Fibroblast of lung (primary cell): Measurements from ENCODE around the gene LIN37. TPM values are rescaled to one million over a fixed set of nuclear protein-coding genes. Genes with fewer than 3 reads are reported as not detected.
"Not testable (repeated sequence)": the region's sequence is repeated elsewhere in the genome, so short reads cannot be mapped to it uniquely, and the experiment has no call there.

Source experiments
- DNase-seq, 2 donors: peaks; one replicate each; pipeline versions ENCODE4 v3.0.0 to v3.0.0-alpha.2; 2010; ENCODE audit warnings: low read depth in 2 of 2
- H2AFZ ChIP-seq: 2 replicates; pipeline ENCODE4 v1.5.1; 2012; ENCODE audit warnings: low read length, control low read depth, inconsistent platforms
- H3K27ac ChIP-seq: 2 replicates; pipeline ENCODE4 v1.5.1; 2011; ENCODE audit warnings: low read length, control low read depth; ENCODE audit not compliant: insufficient read depth
- H3K27me3 ChIP-seq: 2 replicates; pipeline ENCODE4 v1.5.1; 2011; ENCODE audit warnings: mild to moderate bottlenecking, low read length; ENCODE audit not compliant: control insufficient read depth, insufficient read depth
- H3K36me3 ChIP-seq: 2 replicates; pipeline ENCODE4 v1.5.1; 2011; ENCODE audit warnings: low read length; ENCODE audit not compliant: control insufficient read depth, insufficient read depth
- H3K4me1 ChIP-seq: 2 replicates; pipeline ENCODE4 v1.5.1; 2011; ENCODE audit warnings: low read length; ENCODE audit not compliant: control insufficient read depth, insufficient read depth; ENCODE audit errors: extremely low read depth
- H3K4me2 ChIP-seq: 2 replicates; pipeline ENCODE4 v1.5.1; 2011; ENCODE audit warnings: low read length, control low read depth; ENCODE audit not compliant: insufficient read depth; ENCODE audit errors: extremely low read depth
- H3K4me3 ChIP-seq, 4 experiments: fragments of 200-600 bp in 1 of 4; sonication (generic) in 1 of 4; replicated peaks in 1 of 4; 2 replicates each; pipeline ENCODE4 v1.5.1; 2011 to 2016; ENCODE audit warnings: low read length in 4 of 4, low read depth in 3 of 4, mild to moderate bottlenecking in 3 of 4, control low read depth in 2 of 4, inconsistent platforms in 1 of 4, mixed read lengths in 1 of 4; ENCODE audit not compliant: insufficient read depth in 1 of 4; ENCODE audit errors: control extremely low read depth in 1 of 4
- H3K79me2 ChIP-seq: 2 replicates; pipeline ENCODE4 v1.5.1; 2012; ENCODE audit warnings: mild to moderate bottlenecking, low read length, inconsistent platforms; ENCODE audit not compliant: control insufficient read depth, insufficient read depth
- H3K9ac ChIP-seq: 2 replicates; pipeline ENCODE4 v1.5.1; 2011; ENCODE audit warnings: mild to moderate bottlenecking, low read length, control low read depth; ENCODE audit not compliant: insufficient read depth
- H3K9me3 ChIP-seq: 2 replicates; pipeline ENCODE4 v1.5.1; 2012; ENCODE audit warnings: low read depth, low read length; ENCODE audit not compliant: control insufficient read depth, insufficient read depth
- H4K20me1 ChIP-seq: 2 replicates; pipeline ENCODE4 v1.5.1; 2011; ENCODE audit warnings: low read length; ENCODE audit not compliant: control insufficient read depth, insufficient read depth; ENCODE audit errors: extremely low read depth
- CTCF ChIP-seq, 2 donors: IDR thresholded peaks in 1 of 2; conservative IDR thresholded peaks in 1 of 2; 1 replicate in 1 of 2; 2 replicates in 1 of 2; pipeline ENCODE4 v1.5.1; 2011 to 2012; ENCODE audit warnings: low read length in 2 of 2, control low read depth in 1 of 2, inconsistent platforms in 1 of 2, low read depth in 1 of 2, mild to moderate bottlenecking in 1 of 2
- EZH2 ChIP-seq: IDR thresholded peaks from 2 replicates; pipeline ENCODE4 v1.5.1; 2012; ENCODE audit warnings: low read length, control low read depth, mild to moderate bottlenecking; ENCODE audit errors: missing control alignments
- polyA plus RNA-seq, 2 donors: library from polyadenylated mRNA; depleted of rRNA in 1 of 2; stranded (reverse) in 1 of 2; unstranded in 1 of 2; fragments of >200 nt; gene quantifications; 2 replicates each; pipeline ENCODE4 v1.2.1, GENCODE V29; 2011 to 2012; ENCODE audit warnings: missing spikeins in 1 of 2
- total RNA-seq: library from RNA; depleted of rRNA; stranded (reverse); fragments of >200 nt; gene quantifications from 2 replicates; pipeline ENCODE4 v1.2.1, GENCODE V29; 2014

LIN37 gene
- total and polyA plus RNA-seq, 2 donors (not counting 1 experiment from before 2014, with no cell fraction given) = 6.4 to 10.3 TPM

GRCh38 chr19:35792888-35793287 is 44.5 kb downstream of the LIN37 start:
- TF ChIP-seq EZH2 (no peak), CTCF (conservative IDR thresholded peaks at IDR 0.05 in 1 of 2, IDR thresholded peaks at IDR 0.05 in 1 of 2; ENCODE audit: low read depth in 1 of 2, low read length in 2 of 2) (no peak)
- no peak overlapping the region for H3K4me3 ChIP-seq

DNA sequence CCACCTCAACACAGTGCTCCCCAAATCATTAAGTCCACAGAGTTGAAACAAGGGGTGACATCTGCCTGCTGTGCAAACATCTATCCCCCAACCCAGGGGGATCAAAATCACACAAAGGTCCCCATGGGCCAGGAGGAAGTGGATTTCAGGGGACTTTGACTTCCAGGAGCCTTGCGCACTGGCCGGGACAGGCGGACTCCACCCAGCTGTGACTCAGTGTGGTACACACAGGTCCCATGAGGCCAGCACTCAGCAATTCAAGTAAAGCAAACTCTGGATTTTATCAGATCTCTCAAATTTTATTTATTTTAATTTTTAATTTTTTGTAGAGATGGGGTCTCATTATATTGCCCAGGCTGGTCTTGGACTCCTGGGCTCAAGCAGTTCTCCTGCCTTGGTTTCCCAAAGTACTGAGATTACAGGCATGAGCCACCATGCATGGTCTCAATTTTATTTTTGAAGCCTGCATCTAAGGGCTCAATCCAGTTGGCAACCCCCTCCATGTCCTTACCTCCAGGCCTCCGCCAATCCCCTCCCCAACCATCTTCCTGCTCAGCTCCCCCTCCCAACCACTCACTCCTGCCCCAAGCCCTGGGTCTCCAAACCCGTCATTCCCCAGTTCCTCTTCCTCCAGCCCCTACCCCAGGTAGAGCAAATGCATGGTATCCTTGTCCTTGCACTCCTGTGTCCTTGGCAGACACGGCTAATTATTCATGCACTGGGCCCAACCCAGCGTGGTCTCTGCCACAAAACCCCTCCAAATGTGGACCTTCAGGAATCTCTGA is 45.2 kb downstream of the LIN37 start:
- Histone ChIP-seq H3K27ac (no peak overlapping the region), H3K9ac (no peak overlapping the region), H3K4me3 (no peak overlapping the region), H2AFZ (no peak overlapping the region), H3K79me2 (no peaks in the 10 kb centered on the region), H3K4me2 (no peak overlapping the region), H3K36me3 (no peaks in the 10 kb centered on the region), H3K4me1 (peaks cover 3% of the 10 kb centered on the region), H4K20me1 (no peaks in the 10 kb centered on the region), H3K9me3 (no peaks in the 10 kb centered on the region), H3K27me3 (peaks cover 21% of the 10 kb centered on the region)
- TF ChIP-seq CTCF (conservative IDR thresholded peaks at IDR 0.05 in 1 of 2, IDR thresholded peaks at IDR 0.05 in 1 of 2; ENCODE audit: low read depth in 1 of 2, low read length in 2 of 2) (no peak), EZH2 (no peak)
- no peak for DNase-seq

More at GRCh38 chr19:35792888-35793287, 44.5 kb downstream of the LIN37 start:
- no peaks in the 10 kb centered on the region for H3K9me3 ChIP-seq
- no peak overlapping the region for H3K27ac ChIP-seq
- no peak overlapping the region for H2AFZ ChIP-seq
- no peaks in the 10 kb centered on the region for H4K20me1 ChIP-seq
- H3K4me1 ChIP-seq = peaks cover 3% of the 10 kb centered on the region
- no peak overlapping the region for H3K9ac ChIP-seq
- no peak overlapping the region for H3K4me2 ChIP-seq
- no peaks in the 10 kb centered on the region for H3K36me3 ChIP-seq
- no peaks in the 10 kb centered on the region for H3K79me2 ChIP-seq
- H3K27me3 ChIP-seq = peaks cover 19% of the 10 kb centered on the region
- no peak for DNase-seq

DNA sequence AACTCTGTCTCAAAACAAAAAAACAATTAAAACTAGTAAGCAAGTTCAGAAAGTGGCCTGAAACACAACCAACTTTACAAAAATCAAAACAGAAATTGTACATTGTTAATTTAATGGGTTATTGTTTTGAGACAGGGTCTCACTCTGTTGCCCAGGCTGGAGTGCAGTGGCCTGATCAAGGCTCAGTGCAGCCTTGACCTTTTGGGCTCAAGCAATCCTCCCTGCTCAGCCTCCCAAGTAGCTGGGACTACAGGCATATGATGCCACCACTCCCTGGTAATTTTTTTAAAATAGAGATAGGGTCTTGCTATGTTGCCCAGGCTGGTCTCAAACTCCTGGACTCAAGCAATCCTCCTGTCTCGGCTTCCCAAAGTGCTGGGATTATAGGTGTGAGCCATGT is 47.2 kb downstream of the LIN37 start:
- H3K36me3 ChIP-seq, H3K9me3 ChIP-seq, H3K79me2 ChIP-seq, H3K27ac ChIP-seq, H2AFZ ChIP-seq, H3K4me3 ChIP-seq, H3K4me1 ChIP-seq, H3K9ac ChIP-seq, H4K20me1 ChIP-seq, DNase-seq, H3K4me2 ChIP-seq: not testable (repeated sequence)
- peaks cover 21% of the 10 kb centered on the region for H3K27me3 ChIP-seq
